Right renal pelvis (tissue), 4 donors: ENCODE results near the gene CENPE. TPM values are rescaled to one million over a fixed set of nuclear protein-coding genes. Genes with fewer than 3 reads are reported as not detected.

Source experiments
- DNase-seq, 4 donors: peaks; one replicate each; pipeline ENCODE4 v3.0.0-alpha.2; 2013; ENCODE audit warnings: low read depth in 4 of 4, low spot score in 3 of 4, missing footprints in 1 of 4
- polyA plus RNA-seq, 4 donors: library from polyadenylated mRNA; unstranded; fragments of 120-200 nt; gene quantifications; one replicate each; pipeline ENCODE4 v1.2.1, GENCODE V29; 2013; ENCODE audit not compliant: insufficient read length in 4 of 4

Gene CENPE
- polyA plus RNA-seq, 4 donors, result 10.0 to 13.9 (median 12.7) TPM

GRCh38 chr4:103137446-103137827 lies 60.7 kb downstream of the CENPE start:
- no peak for DNase-seq

- DNase-seq, result no peak
These were observed 61.3 kb downstream of the CENPE start for GRCh38 chr4:103136671-103137445.

GRCh38 chr4:103129174-103129573 lies 69.0 kb downstream of the CENPE start:
- no peak for DNase-seq

GRCh38 chr4:103126126-103126525 lies 72.0 kb downstream of the CENPE start:
- DNase-seq, result no peak

- no peak for DNase-seq
These were observed 75.0 kb downstream of the CENPE start for GRCh38 chr4:103123114-103123513.

GRCh38 chr4:103118166-103118565 lies 80.0 kb downstream of the CENPE start:
- no peak for DNase-seq

GRCh38 chr4:103111598-103111997 lies 86.5 kb downstream of the CENPE start:
- no peak for DNase-seq

- no peak for DNase-seq
These were observed 89.6 kb downstream of the CENPE start for GRCh38 chr4:103108542-103108941.

- DNase-seq, result no peak
These were observed 92.4 kb downstream of the CENPE start for GRCh38 chr4:103105558-103106356.

GRCh38 chr4:103104886-103105285 lies 93.3 kb downstream of the CENPE start:
- DNase-seq, result no peak

- no peak for DNase-seq
These were observed 97.5 kb downstream of the CENPE start for GRCh38 chr4:103100691-103101090.

- DNase-seq, result peak; percentile 64 to 92 (median 88)
These were observed 98.3 kb downstream of the CENPE start, which contains the start of gene BDH2 for GRCh38 chr4:103099691-103100392. TSS of gene BDH2 (minus strand) at chr4:103099834. CDS start at chr4:103096254, 3,580 bp downstream.

- no peak for DNase-seq
These were observed 99.2 kb downstream of the CENPE start for GRCh38 chr4:103098756-103099440.

GRCh38 chr4:103098341-103098740 lies 99.8 kb downstream of the CENPE start:
- DNase-seq, result no peak

GRCh38 chr4:103097112-103097511 lies 101.0 kb downstream of the CENPE start:
- no peak for DNase-seq

GRCh38 chr4:103095080-103095479 lies 103.1 kb downstream of the CENPE start:
- no peak for DNase-seq

- no peak for DNase-seq
These were observed 105.9 kb downstream of the CENPE start for GRCh38 chr4:103092245-103092644.

GRCh38 chr4:103091601-103092223 lies 106.4 kb downstream of the CENPE start:
- peak in 1 of 4 donors; percentile 32 for DNase-seq

GRCh38 chr4:103089481-103089880 lies 108.7 kb downstream of the CENPE start:
- no peak for DNase-seq

GRCh38 chr4:103086551-103086950 lies 111.6 kb downstream of the CENPE start:
- DNase-seq, result no peak
